ENCODE results near the gene SHISAL2B.

DNA sequence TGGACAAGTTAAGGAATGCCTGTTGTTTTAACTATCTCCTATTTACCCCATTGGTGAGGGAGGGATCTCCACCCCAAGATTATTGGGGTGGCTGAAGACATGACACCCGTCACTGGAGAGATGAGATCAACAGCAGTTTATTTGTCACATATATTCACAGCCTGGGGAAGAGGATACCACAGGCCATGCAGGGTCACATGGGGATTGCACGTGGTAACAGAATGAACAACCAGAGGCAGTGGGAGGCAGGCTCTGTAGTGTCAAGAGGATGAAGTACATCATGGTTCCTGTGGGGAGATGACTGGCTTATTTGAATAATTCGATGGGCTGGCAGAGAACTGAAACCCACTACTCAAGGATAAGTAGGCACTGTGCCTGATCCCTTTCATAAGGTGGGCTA lies 18.6 kb upstream of the SHISAL2B start:
- TF ChIP-seq CTCF (IDR thresholded peaks at IDR 0.05; ENCODE audit: low read depth, low read length) (no peak), MYC (IDR thresholded peaks at IDR 0.05; ENCODE audit: low read depth, low read length) (no peak)
- TF ChIP-seq, protein P1, sequence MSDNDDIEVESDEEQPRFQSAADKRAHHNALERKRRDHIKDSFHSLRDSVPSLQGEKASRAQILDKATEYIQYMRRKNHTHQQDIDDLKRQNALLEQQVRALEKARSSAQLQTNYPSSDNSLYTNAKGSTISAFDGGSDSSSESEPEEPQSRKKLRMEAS (IDR thresholded peaks at IDR 0.05; ENCODE audit: low read depth, low read length), result no peak
